ENCODE measurements around the gene GRAP2.
A peak's percentile ranks its signal among the peaks of the same experiment; 100 is the strongest.

The GRAP2 gene

DNA sequence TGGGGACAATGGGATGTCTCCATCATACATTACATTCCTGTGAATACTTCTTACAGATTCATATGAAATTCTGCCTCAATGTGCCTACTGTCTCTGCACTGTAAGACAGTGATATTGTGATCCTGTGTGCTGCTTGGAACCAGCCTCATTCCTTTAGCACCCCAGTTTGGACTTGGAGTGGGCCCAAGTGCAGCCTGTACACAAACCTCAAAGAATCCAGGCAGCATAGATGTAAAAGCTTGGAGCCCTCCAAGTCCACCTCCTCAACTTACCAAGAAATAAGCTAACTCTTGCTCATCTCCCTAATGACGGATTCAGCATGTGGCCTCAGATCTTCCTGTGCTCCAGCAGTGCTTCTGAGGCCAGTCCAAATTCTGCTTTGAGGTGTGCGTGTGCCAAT lies 24.4 kb downstream of the GRAP2 start:
- DNase-seq (ENCODE audit: low read depth in 4 of 4, low spot score in 1 of 4) = no peak

DNA sequence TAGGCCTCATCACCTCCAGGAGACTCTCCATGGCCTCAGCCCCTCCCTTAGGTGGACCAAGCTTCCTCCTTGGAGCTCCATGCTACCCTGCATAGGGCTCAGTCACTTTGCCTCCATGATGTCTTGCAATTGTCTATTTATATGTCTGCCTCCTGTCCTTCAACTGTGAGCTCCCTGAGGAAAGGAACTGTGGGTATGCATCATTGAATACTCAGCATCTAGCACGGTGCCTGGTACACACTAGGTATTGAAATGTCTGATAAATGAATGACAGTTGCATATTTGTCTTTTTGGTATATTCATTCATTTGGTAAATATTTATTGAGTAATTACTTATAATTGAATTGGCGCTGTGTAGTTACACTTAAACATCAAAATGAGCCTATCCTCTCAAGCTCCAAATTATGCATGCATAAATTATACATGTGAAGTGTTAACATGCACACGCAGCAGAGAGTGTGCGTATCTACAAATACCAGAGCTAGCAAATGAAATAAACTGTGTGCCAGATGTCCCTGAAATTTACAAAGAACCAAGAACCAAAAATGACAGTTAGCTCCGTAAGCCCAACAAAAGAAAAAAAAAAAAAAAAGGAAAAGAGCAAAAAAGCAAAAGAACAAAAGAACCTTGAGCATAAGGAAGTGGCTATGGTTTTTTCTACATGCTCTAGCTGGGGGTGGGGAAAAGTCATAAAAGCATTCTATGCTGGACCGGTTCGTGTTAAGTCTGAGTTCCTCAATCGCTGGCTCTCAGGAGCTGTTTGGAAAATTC lies 25.2 kb downstream of the GRAP2 start:
- no peak for DNase-seq (ENCODE audit: low read depth in 4 of 4, low spot score in 1 of 4)

DNA sequence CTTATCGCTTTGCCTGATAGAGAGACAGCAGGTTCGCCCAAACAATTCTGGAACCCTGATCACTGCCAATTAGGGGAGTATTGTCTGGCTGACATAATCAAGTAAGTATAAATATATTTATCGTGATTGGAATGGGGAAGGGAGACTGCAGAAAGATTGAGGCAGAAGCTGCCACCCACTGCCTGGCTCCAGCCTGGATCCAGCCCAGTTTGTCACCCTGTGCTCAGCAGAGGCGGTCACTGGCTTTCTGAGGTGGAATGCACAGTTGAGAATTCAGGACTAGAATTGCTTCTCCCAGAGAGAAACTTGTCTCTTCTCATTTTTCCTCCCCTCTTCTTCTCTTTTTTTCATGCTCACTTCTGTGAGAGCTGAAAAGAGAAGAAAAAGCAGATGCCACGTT lies 25.9 kb downstream of the GRAP2 start:
- no peak for DNase-seq (ENCODE audit: low read depth in 4 of 4, low spot score in 1 of 4)

DNA sequence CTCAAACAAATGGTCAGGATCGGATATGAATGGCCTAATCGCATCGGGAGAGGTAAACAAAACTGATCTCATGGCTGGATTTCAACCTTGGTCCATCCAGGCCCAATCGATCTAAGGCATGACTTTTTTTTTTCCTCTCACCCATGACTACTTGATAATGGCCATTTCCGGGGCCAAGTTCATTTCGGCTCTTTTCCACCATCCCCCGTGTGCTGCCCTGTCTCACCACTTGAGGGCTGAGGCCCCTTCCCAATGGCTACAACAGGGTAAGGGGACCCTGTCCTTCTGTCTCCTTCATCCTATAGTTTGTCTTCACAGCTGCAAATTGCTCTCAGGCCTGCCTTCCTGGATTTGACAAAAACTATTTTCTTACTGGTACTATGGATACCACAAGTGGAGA lies 26.7 kb downstream of the GRAP2 start:
- no peak for DNase-seq (ENCODE audit: low read depth in 4 of 4, low spot score in 1 of 4)

DNA sequence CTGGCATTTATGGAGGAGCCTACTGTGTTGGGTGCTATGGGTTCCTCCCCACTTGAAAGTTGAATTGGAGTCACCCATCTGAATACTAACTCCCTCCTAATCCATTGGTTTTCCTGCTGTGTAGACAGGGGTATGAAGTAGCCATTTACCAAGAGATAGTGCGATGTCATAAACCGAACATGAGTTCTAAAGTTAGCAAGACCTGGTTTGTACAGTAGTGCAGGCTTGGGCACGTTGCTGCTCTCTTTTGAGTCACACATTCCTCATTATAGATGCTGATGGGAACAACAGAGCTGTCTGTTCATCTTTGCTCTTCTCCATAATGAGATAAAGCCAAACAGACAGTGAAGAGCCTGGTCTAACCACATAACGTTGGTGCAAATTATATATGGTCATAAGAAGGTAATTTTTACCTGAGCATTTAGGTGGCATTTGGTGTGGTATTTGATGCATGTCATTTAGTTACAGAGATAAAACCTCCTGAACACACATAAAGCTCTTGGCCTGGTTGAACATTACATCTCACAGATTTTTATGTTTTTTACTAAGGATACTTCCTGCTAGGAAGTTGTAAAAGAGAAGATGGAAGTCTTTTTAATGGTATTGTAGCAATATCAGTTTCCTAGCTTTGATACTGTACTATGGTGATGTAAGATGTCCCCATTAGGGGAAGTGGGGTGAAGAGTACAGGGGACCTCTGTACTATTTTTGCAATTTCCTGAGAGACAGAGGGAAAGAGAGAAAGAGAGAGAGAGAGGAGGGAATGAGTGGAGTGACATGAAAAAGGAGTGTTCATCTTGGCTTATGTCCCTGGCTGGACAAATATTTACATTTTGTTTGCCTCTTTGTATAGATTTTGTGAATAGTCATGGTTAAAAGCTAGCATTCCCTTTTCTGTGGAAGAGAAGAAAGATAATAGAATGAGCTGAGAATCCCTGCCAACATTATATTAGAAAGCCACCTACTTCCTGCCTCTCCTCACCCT lies 27.9 kb downstream of the GRAP2 start:
- DNase-seq (ENCODE audit: low read depth in 4 of 4, low spot score in 1 of 4) = no peak

DNA sequence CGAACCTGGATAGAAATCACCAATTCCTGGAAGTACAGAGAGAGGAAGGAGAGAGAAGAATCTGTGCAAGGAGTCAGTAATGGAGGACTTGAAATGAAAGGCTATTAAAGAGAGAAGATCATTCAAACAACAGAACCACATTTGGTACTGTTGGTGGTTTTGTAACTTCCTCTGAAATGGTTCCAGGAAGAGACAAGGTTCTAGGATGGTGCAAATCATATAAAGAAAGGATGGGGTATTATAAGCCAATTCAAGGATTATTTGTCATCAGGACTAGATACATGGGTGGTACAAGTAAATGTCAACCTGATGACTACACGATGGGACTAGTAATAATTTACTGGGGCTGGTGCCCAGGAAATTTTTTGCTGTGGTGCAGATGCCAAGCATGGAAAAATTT lies 30.4 kb downstream of the GRAP2 start:
- no peak for DNase-seq (ENCODE audit: low read depth in 4 of 4, low spot score in 1 of 4)

DNA sequence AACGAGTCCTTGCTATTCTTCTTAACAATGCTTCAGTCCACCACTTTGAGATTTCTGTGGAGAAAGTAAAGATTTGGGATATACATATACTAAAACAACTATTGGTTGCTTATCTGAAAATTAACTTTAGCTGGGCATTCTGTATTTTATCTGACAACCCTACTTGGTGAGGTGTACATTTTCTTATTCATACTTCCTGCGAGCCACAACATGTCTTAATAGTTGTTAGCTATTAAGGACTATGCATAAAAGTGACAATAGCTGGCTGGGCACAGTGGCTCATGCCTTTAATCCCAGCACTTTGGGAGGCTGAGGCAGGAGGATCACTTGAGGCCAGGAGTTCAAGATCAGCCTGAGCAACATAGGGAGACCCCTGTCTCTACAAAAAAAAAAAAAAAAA lies 31.3 kb downstream of the GRAP2 start:
- no peak for DNase-seq (ENCODE audit: low read depth in 4 of 4, low spot score in 1 of 4)

DNA sequence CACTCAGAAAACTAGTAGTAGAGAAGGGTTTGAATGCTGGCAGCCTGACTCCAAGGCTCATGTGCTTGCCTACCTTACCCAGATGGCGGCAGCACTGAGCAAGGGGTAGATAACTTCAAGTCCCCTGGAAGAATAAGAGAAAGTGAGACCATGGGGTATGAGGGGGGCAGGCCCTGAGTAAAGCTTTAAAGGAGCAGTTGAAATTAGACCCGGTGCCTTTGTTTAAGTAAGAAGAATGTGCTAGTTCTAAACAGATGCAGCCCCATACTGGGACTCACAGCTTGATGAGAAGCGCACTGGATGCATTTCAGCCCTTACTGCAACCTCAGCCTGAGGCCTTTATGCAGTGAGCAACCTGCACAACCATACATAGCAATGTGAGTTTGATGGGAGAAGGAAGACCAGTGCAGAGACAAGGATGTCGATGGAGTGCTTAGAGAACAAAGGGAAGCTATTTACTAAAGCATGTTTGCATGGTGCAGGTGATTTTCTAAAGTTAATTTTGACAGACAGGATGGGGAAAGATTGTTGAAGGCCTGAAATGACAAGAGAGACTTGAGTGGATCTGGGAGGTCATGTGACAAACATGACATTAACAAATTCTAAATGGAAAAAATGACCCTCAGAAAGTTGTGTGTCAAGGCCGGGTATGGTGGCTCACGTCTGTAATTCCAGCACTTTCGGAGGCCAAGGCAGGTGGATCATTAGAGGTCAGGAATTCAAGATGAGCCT lies 32.2 kb downstream of the GRAP2 start:
- DNase-seq (ENCODE audit: low read depth in 4 of 4, low spot score in 1 of 4) = peak in 1 of 4 experiments; percentile 52

DNA sequence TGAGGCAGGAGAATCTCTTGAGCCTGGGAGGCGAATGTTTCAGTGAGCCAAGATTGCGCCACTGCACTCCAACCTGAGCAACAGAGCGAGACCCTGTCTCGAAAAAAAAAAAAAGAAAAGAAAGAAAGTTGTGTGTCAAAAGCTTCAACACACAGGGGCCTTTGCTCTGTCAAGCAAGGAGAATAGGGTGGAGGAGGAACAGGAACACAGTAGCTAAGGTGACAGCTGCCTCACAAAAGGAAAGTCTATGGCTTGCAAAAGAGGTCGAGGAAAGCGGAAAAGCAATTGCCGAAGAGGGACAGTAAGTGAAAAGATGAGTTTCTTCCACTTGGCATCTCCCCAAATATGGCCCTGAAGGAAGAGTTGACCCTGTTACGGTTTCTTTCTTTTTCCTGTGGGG lies 32.9 kb downstream of the GRAP2 start:
- DNase-seq (ENCODE audit: low read depth in 4 of 4, low spot score in 1 of 4) = no peak

DNA sequence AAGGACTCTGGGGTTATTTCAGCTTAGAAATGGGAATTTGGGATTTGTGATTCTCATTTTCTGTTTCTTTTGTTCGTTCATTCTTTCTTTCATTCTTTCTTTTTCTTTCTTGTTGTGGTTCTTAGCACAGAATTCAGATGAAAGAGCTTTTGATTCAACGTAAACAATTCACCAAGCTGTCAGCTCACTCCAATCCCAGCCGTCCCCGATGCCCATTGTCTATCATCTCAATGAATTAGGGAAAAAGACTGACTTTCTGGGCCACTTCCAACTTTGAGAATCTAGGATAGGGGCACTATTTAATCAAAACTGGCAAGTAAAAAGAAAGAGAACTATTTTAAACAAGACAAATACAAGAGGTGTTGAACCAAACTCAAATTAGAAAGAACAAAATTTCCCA lies 34.2 kb downstream of the GRAP2 start:
- DNase-seq (ENCODE audit: low read depth in 4 of 4, low spot score in 1 of 4) = no peak

DNA sequence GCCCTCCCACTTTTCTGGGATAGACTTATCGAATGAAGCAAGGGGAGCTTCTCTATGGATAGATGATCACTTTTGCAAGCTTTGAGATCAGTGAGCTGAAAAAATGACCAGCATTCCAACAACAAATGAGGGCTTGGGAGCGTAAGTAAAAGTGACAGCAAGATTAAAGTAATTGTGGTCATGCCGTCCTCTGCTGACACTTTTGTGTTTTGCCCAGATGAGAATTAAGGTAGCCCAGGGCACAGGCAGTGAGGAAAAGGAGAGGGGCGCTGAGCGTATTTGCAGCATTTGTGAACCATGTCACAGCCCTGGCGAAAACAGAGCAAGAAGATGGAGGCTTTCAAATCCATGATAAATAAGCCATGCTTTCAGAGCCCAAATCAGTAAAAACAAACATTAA lies 34.7 kb downstream of the GRAP2 start:
- DNase-seq (ENCODE audit: low read depth in 4 of 4, low spot score in 1 of 4) = no peak

DNA sequence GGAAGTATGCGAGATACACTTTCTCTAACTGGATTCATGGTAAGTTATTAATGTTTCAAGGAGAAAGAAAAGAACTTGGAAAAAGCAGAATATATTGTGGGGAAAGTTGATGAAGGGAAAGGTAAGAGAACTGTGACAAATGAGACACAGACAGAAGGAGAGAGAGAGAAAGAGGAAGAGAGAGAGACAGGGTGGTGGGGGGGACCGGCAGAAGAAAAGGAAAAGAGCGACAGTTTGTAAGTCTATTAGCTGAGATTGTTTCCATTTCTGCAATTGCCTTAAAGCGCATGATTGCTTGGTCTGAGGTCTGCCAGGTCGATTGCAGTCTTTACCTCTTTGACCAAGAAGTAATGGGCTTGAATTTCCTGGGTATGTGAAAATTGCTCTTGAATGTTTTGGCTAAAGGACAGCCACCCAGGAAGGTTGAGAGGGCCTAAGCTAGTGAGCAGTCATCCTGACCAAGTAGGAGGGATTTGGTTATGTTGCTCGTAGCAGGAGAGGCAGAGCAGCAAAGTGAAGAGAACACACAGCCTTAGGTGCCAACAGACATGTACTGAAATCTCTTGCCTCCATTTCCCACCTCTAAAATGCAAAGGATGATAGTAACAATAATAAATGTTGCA lies 35.8 kb downstream of the GRAP2 start:
- no peak for DNase-seq (ENCODE audit: low read depth in 4 of 4, low spot score in 1 of 4)

DNA sequence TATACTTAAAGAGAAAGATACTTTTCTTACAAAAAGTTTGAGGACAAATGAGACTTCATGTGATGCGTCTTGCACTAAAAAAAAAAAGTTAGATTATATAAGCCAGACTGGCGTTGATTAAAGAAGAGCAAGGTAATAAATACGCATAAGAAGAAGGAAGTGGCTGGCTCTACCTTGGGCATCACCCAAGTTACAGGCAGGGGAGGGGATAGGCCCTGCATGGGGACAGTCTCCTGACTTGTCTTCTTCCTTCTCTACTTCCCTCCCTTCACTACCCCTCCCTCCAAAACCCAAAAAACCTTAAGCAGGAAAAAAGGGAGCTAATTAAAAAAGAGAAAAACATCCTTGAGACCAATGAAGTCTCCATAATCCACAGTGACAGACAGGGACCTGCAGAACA lies 37.0 kb downstream of the GRAP2 start:
- no peak for DNase-seq (ENCODE audit: low read depth in 4 of 4, low spot score in 1 of 4)

DNA sequence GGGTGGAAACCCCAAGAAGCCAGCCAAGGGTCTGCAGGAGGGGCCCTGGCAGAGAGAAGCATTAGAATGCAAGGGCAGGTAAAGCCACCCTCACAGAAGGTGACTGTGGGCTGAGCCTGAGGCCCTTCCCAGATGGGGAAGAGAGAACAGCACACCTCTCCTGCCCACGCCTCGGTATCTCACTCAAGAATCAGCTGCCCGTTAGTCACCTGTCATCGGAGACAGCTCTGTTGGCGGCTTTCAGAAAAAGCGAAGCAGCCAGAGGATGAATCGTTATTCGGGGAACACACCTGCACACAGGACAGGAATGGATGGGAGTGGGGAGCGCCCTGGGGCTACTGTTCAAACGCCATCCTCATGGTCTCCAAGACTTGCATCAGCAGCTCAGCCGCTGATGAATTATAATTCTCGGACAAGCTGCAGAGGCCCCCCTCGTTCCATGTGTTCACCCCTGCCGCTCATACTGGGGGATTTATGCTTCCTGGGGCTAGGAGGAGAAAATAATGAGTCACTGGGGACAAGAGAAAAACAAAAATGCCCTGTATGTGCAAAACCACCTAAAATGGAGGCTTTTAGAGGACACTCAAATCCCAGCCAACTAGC lies 37.7 kb downstream of the GRAP2 start:
- no peak for DNase-seq (ENCODE audit: low read depth in 4 of 4, low spot score in 1 of 4)

DNA sequence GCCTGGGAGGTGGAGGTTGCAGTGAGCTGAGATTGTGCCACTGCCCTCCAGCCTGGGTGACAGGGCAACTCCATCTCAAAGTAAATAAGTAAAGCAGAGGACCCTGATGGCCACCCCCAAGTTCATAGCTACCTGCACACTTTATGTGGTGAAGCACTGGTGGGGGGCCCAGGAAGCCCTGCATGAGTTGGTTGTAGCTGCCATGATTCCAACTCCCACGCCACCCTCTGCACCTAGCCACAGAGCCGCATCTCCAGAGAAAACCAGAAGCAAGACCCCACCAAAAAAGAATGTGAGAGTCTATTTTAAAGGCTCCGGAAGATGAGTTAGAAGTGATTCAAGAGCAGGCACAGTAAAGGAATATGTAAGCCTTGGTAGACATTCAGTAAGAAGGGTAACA lies 38.9 kb downstream of the GRAP2 start:
- DNase-seq (ENCODE audit: low read depth in 4 of 4, low spot score in 1 of 4) = no peak

DNA sequence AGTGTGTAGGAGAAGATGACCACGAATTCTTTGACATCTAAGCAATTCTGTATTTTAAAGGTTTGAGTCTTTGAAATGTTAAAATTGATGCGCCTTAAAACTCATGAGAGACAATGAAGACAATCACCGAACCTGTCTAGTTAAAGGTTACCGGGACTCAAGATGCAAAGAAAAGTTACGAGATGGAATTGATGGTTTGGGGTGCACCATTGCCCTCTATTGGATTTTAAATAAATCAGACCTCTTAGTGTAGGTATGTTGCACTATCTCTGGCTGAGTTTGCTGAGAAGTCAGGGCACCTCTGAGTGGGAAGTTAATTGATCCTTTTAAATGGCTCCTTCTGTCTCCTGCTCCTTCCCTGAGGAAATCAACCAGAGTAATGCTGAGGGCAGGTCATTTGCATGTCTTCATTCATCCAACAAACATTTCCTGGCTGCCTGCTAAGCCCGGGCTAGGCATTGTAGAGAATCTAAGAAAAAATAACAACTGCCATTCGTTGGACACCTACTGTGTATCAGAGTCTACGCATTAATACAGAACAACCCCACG lies 39.9 kb downstream of the GRAP2 start:
- DNase-seq (ENCODE audit: low read depth in 4 of 4, low spot score in 1 of 4) = no peak

DNA sequence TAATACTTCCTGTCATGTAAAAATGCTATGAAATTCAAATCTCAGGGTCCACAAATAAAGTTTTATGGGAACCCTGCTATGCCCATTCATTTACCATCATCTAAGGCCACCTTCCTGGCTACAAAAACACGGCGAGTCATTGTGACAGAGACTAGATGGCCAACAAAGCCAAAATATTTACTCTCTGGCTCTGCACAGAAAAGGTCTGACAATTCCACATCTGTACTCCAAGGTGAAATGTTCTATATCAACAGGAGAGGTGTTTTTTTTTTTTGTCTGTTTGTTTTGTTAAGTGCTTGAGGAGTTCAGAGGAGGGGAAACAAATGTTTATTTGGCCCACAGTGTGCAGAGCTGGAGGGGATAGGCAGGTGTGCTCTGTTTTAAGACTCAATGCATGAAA lies 40.7 kb downstream of the GRAP2 start:
- no peak for DNase-seq (ENCODE audit: low read depth in 4 of 4, low spot score in 1 of 4)

DNA sequence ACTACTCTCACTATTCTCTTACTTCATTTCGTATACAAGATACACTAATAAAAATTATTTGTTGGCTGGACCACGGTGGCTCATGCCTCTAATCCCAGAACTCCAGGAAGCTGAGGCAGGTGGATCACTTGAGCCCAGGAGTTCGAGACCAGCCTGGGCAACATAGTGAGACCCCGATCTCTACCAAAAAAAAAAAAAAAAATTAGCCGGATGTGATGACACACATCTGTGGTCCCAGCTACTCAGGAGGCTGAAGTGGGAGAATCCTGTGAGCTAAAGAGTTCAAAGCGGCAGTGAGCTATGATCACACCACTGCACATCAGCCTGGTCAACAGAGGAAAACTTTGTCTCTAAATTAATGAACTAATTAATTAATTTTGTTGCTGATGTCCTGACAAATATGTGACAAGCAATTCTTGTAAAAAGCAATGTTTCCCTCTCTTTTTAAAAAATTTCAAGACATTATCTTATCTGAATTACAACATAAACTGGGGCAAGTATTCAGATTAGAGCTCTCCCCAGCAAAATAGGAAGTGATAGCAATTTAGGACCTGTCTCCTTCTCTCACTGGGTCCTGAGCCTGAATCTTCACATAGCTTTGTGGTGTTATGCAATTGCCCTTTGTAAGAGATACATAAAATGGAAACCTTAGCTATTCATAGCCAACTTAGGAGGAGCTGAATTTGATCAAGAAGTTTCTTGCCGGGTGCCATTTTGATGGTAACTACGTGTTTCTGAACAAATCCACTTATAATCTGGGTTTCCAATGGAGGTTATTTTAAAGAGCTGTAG lies 41.8 kb downstream of the GRAP2 start:
- no peak for DNase-seq (ENCODE audit: low read depth in 4 of 4, low spot score in 1 of 4)

DNA sequence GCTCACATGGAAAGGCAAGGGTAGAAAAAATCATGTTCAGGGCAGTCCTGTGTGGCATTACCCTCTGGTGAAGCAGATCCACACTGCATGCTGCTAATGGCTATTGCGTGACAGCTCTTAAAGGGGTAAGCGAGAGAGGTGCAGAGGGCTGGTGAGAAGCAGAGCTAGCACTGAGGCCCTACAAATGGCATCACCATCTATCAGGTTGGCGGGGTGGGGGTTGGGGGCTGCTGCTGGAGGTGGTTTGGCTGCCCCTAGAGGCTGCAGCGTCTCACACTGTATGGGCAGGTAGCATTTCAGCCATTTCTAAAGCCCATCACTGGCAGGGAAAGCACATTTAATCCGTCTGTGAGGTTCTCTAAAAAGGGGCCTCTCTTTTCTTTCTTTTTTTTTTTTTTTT lies 42.5 kb downstream of the GRAP2 start:
- DNase-seq (ENCODE audit: low read depth in 4 of 4, low spot score in 1 of 4) = no peak

Measured in stimulated activated CD4-positive, alpha-beta T cell treated with anti-CD3 and anti-CD28 coated beads, Interleukin-1b, Interleukin-23, amount 100 ng/mL, for 24 hours (primary cell).